ENCODE results near the gene BTBD16. TPM values are rescaled to one million over a fixed set of nuclear protein-coding genes. Genes with fewer than 3 reads are reported as not detected.

BTBD16 gene
- total and polyA plus RNA-seq, 9 donors: 0.42 to 1.8 TPM; not detected in 7

GRCh38 chr10:122281018-122281626 is 10.0 kb downstream of the BTBD16 start:
- no peaks in the 10 kb centered on the region for H3K4me1 ChIP-seq (ENCODE audit: insufficient read depth)
- intact Hi-C loops (cut with DNase I): no loop called here
- no peaks in the 10 kb centered on the region for H3K27me3 ChIP-seq
- no peaks in the 10 kb centered on the region for H3K9me3 ChIP-seq
- no peak overlapping the region for H3K27ac ChIP-seq
- H3K36me3 ChIP-seq: no peaks in the 10 kb centered on the region
- no peak for TF ChIP-seq POLR2A (IDR thresholded peaks at IDR 0.05)
- TF ChIP-seq EP300 (IDR thresholded peaks at IDR 0.05): no peak
- no peak for TF ChIP-seq CTCF (IDR thresholded peaks at IDR 0.05)
- DNase-seq: peak in 1 of 5 donors; percentile 2
- H3K4me3 ChIP-seq: no peak overlapping the region
- WGBS, 3 donors: 87 to 92% (median 88%) methylated on average over 7 of the region's 7 CpGs

GRCh38 chr10:122281751-122282150 is 10.7 kb downstream of the BTBD16 start:
- TF ChIP-seq POLR2A (IDR thresholded peaks at IDR 0.05) (no peak), EP300 (IDR thresholded peaks at IDR 0.05) (no peak), CTCF (IDR thresholded peaks at IDR 0.05) (no peak)
- WGBS, 3 donors: 83 to 91% (median 88%) methylated on average over 8 of the region's 8 CpGs
- Histone ChIP-seq H3K27ac (no peak overlapping the region), H3K9me3 (no peaks in the 10 kb centered on the region), H3K4me3 (no peak overlapping the region), H3K4me1 (ENCODE audit: insufficient read depth) (no peaks in the 10 kb centered on the region), H3K36me3 (no peaks in the 10 kb centered on the region), H3K27me3 (no peaks in the 10 kb centered on the region)
- DNase-seq: peak in 1 of 5 donors; percentile 7
- intact Hi-C loops (cut with DNase I): no loop called here

GRCh38 chr10:122282253-122282671 is 11.2 kb downstream of the BTBD16 start:
- 63 to 65% (median 64%) methylated on average over 9 of the region's 9 CpGs for WGBS, 3 donors
- Histone ChIP-seq H3K4me1 (ENCODE audit: insufficient read depth) (no peaks in the 10 kb centered on the region), H3K36me3 (no peaks in the 10 kb centered on the region), H3K9me3 (no peaks in the 10 kb centered on the region), H3K4me3 (no peak overlapping the region), H3K27ac (no peak overlapping the region), H3K27me3 (no peaks in the 10 kb centered on the region)
- TF ChIP-seq EP300 (IDR thresholded peaks at IDR 0.05) (no peak), CTCF (IDR thresholded peaks at IDR 0.05) (no peak), POLR2A (IDR thresholded peaks at IDR 0.05) (no peak)
- intact Hi-C loops (cut with DNase I): no loop called here
- DNase-seq: no peak

GRCh38 chr10:122282909-122283308 is 11.8 kb downstream of the BTBD16 start:
- H3K4me1 ChIP-seq (ENCODE audit: insufficient read depth): no peaks in the 10 kb centered on the region
- DNase-seq: no peak
- no peak overlapping the region for H3K27ac ChIP-seq
- no peaks in the 10 kb centered on the region for H3K36me3 ChIP-seq
- no peak overlapping the region for H3K4me3 ChIP-seq
- intact Hi-C loops (cut with DNase I): no loop called here
- WGBS, 3 donors: 81 to 85% (median 84%) methylated on average over 7 of the region's 7 CpGs
- TF ChIP-seq POLR2A (IDR thresholded peaks at IDR 0.05): no peak
- TF ChIP-seq CTCF (IDR thresholded peaks at IDR 0.05): no peak
- no peak for TF ChIP-seq EP300 (IDR thresholded peaks at IDR 0.05)
- no peaks in the 10 kb centered on the region for H3K27me3 ChIP-seq
- H3K9me3 ChIP-seq: no peaks in the 10 kb centered on the region

Data from ovary (tissue), 9 donors.